RWPE2 (cell line): Measurements from ENCODE around the gene TARBP2.

Experiments used
- ATAC-seq: fragments of 200-7000 bp; cut with Tn5 transposase; 3 replicates; pipeline ENCODE4 v1.9.1; 2021; ENCODE audit warnings: low read depth
- DNase-seq: peaks from one replicate; pipeline ENCODE4 v3.0.0-alpha.2; 2020; ENCODE audit warnings: low spot score
- H3K27ac ChIP-seq: fragments of 450-650 bp; 2 replicates; pipeline ENCODE4 v1.5.1; 2017; ENCODE audit warnings: mild to moderate bottlenecking; ENCODE audit not compliant: poor library complexity, severe bottlenecking
- H3K27me3 ChIP-seq: fragments of 250-450 bp; sonication (Bioruptor Pico); 2 replicates; pipeline ENCODE4 v1.5.1; 2021; ENCODE audit warnings: mild to moderate bottlenecking, moderate library complexity; ENCODE audit not compliant: insufficient read depth, poor library complexity, severe bottlenecking
- H3K36me3 ChIP-seq: fragments of 250-450 bp; sonication (Bioruptor Pico); 2 replicates; pipeline ENCODE4 v1.5.1; 2020; ENCODE audit warnings: low read depth, mild to moderate bottlenecking, moderate library complexity
- H3K4me1 ChIP-seq: fragments of 250-450 bp; sonication (Bioruptor Pico); 2 replicates; pipeline ENCODE4 v1.5.1; 2021; ENCODE audit warnings: mild to moderate bottlenecking, moderate library complexity; ENCODE audit not compliant: insufficient read depth, poor library complexity, severe bottlenecking
- H3K4me3 ChIP-seq: fragments of 250-450 bp; sonication (Bioruptor Pico); 2 replicates; pipeline ENCODE4 v1.5.1; 2021; ENCODE audit warnings: mild to moderate bottlenecking, moderate library complexity; ENCODE audit not compliant: severe bottlenecking
- H3K9me3 ChIP-seq: fragments of 250-450 bp; sonication (Bioruptor Pico); 2 replicates; pipeline ENCODE4 v1.5.1; 2021; ENCODE audit warnings: mild to moderate bottlenecking, moderate library complexity; ENCODE audit not compliant: severe bottlenecking
- TF ChIP-seq, protein P1 (sequence below): fragments of 450-650 bp; IDR thresholded peaks from one replicate; pipeline ENCODE4 v1.5.1; 2017; ENCODE audit warnings: mild to moderate bottlenecking, moderate library complexity; ENCODE audit not compliant: poor library complexity, severe bottlenecking

TARBP2 gene

DNA sequence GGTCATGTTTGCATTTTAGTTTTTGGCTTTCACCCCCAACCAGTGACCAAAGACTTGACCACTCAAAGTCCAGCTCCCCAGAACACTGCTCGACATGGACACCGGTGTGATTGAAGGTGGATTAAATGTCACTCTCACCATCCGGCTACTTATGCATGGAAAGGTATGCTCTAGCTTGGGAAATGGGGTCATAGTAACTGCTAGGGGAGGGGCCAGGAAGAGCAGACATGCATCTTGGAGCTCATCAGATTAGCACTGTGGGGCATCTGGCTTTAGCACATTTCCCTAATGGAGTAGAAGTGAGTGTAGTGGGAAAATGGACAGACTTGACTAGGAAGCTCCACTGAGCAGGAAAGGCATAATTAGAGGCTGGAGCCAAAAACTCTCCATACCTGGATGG is 46.4 kb upstream of the TARBP2 start:
- Histone ChIP-seq H3K27ac (no peak overlapping the region), H3K4me1 (peaks cover 8% of the 10 kb centered on the region), H3K36me3 (peaks cover 70% of the 10 kb centered on the region), H3K4me3 (no peak overlapping the region), H3K9me3 (no peaks in the 10 kb centered on the region), H3K27me3 (no peaks in the 10 kb centered on the region)
- TF ChIP-seq, protein P1, sequence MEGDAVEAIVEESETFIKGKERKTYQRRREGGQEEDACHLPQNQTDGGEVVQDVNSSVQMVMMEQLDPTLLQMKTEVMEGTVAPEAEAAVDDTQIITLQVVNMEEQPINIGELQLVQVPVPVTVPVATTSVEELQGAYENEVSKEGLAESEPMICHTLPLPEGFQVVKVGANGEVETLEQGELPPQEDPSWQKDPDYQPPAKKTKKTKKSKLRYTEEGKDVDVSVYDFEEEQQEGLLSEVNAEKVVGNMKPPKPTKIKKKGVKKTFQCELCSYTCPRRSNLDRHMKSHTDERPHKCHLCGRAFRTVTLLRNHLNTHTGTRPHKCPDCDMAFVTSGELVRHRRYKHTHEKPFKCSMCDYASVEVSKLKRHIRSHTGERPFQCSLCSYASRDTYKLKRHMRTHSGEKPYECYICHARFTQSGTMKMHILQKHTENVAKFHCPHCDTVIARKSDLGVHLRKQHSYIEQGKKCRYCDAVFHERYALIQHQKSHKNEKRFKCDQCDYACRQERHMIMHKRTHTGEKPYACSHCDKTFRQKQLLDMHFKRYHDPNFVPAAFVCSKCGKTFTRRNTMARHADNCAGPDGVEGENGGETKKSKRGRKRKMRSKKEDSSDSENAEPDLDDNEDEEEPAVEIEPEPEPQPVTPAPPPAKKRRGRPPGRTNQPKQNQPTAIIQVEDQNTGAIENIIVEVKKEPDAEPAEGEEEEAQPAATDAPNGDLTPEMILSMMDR = no peak
- no peak for DNase-seq
- ATAC-seq = no peak

DNA sequence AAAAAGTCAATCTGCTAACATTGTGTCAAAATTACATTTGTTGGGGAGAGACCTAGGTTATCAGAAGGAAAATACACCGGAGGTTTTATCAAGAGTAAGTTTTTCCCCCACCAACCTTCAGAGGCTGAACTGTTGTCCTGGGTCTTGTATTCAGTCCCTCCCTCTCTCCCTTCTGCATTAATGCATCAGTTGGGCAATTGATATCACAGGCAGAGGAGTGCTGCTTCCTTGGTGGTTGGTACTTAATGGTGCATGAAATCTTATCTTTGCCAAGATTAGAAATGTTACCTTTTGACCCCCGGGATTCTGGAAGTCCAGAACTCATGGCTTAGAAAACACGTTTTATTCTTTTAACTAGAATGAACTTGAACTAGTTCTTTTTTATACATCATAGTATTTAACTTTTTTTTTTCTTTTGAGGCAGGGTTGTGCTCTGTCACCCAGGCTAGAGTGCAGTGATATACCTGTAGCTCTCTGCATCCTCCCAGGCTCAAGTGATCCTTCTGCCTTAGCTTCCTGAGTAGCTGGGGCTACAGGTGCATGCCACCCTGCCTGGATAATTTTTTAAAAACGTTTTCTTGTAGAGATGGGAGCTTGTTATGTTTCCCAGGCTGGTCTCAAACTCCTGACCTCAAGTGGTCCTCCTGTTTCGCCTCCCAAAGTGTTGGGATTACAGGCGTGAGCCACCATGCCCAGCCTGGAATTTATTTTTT is 44.3 kb upstream of the TARBP2 start:
- peaks cover 8% of the 10 kb centered on the region for H3K4me1 ChIP-seq
- no peak for ATAC-seq
- no peaks in the 10 kb centered on the region for H3K9me3 ChIP-seq
- no peak overlapping the region for H3K27ac ChIP-seq
- H3K27me3 ChIP-seq = no peaks in the 10 kb centered on the region
- TF ChIP-seq, protein P1 = no peak
- no peak overlapping the region for H3K4me3 ChIP-seq
- peaks cover 91% of the 10 kb centered on the region for H3K36me3 ChIP-seq
- DNase-seq = no peak

DNA sequence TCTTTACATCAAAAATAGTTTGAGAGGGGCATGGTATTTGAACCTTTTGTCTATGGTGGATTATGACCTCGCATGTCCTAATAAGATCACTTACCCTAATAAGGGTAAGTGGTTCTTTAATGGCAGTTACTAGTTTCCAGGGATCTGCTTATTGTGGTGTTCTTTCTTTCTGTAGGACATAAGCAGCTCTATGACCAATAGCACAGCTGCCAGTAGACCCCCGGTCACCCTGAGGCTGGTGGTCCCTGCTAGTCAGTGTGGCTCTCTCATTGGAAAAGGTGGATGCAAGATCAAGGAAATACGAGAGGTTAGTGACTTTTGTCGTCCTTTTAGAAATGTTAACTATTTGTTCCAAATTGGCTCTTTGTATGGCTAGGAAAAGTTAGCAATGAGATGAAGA is 42.0 kb upstream of the TARBP2 start:
- TF ChIP-seq, protein P1 = no peak
- no peak for ATAC-seq
- H3K4me1 ChIP-seq = no peaks in the 10 kb centered on the region

DNA sequence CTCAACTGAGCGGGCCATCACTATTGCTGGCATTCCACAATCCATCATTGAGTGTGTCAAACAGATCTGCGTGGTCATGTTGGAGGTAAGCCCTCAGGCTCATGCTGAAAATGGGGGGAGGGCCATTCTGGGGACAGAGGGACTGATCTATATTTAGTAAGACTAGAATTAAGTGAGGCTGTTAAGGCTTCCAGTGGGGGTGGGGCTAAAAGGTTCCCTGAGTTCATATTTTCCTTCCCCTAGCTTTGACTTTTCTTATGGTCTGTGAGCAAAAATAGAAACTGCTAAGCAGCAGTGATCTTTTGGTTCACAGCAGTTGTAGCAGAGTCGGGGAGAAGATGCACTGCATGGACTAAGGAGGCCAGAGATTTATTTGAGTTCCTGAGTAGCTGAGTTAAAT is 40.0 kb upstream of the TARBP2 start:
- ATAC-seq (no peak), DNase-seq (no peak)
- H3K27me3 ChIP-seq = no peaks in the 10 kb centered on the region
- no peaks in the 10 kb centered on the region for H3K9me3 ChIP-seq
- peaks cover 99% of the 10 kb centered on the region for H3K36me3 ChIP-seq
- TF ChIP-seq, protein P1 = no peak
- H3K4me1 ChIP-seq = peaks cover 11% of the 10 kb centered on the region
- no peak overlapping the region for H3K27ac ChIP-seq
- no peak overlapping the region for H3K4me3 ChIP-seq

More for the DNA sequence above, 42.0 kb upstream of the TARBP2 start:
- H3K27ac ChIP-seq = no peak overlapping the region
- H3K9me3 ChIP-seq = no peaks in the 10 kb centered on the region
- H3K27me3 ChIP-seq = no peaks in the 10 kb centered on the region
- no peak overlapping the region for H3K4me3 ChIP-seq
- H3K36me3 ChIP-seq = peaks cover 100% of the 10 kb centered on the region
- DNase-seq = no peak

DNA sequence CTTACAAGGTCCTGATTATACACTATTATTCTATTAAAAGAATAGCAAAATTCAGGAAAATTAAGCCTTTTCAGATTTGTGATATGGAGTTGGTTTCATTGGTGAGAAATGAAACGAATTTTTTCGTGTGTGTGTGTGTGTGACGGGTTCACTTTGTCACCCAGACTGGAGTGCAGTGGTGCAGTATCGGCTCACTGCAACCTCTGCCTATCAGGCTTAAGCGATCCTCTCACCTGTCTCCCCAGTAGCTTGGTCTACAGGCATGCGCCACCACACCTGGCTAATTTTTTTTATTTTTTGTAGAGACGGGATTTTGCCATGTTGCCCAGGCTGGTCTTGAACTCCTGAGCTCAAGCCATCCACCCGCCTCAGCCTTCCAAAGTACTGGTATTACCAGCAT is 39.5 kb upstream of the TARBP2 start:
- Histone ChIP-seq H3K27ac (no peak overlapping the region), H3K36me3 (peaks cover 99% of the 10 kb centered on the region), H3K27me3 (no peaks in the 10 kb centered on the region), H3K9me3 (no peaks in the 10 kb centered on the region), H3K4me1 (peaks cover 17% of the 10 kb centered on the region), H3K4me3 (no peak overlapping the region)
- TF ChIP-seq, protein P1 = no peak
- DNase-seq (no peak), ATAC-seq (no peak)
